GM21717 (cell line): ENCODE results near the gene EVI5.
"Not testable (repeated sequence)": the region's sequence is repeated elsewhere in the genome, so short reads cannot be mapped to it uniquely, and the experiment has no call there.

Source experiments
- ATAC-seq: cut with Tn5 transposase; IDR thresholded peaks from one replicate; pipeline ENCODE4 v1.9.1; 2021; ENCODE audit warnings: mild to moderate bottlenecking, moderate library complexity; ENCODE audit not compliant: unreplicated experiment

The EVI5 gene

GRCh38 chr1:92698932-92699331, 86.0 kb downstream of the EVI5 start:
- ATAC-seq = no peak

DNA sequence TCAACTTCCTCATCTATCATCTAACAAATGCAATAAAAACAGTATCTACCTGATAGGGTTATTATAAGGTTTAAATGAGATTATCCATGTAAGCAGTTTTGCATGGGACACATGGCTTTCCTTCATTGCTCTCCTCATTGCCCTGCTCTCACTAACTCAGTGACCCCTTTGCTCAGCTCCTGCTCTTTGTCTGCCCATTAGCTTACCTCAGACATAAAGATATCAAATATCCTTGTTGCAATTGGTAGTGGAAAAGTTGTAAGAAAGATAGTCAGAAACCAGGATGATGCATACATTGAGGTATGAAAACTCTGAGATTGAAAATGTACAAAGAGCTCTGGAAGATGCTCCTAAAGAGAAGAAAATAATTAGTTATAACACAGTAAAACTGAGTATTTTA, 89.8 kb downstream of the EVI5 start:
- no peak for ATAC-seq

DNA sequence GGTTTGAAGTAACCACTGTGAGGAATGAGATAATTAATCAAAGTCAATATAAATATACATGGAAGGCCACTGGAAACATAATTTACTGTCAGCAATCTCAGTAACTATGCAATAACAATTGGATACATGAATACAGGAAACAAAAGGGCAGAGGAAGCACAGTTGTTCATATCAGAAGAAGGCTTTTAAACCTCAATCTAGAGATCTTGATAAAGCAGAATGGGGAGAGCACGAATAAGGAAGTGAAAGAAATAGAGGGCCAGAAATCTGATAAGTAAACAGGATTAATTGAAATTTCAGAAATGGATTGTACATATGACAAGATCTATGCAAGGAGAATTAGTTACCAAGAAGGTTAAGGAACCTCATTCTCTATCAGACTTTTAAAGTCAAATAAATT, 93.0 kb downstream of the EVI5 start:
- no peak for ATAC-seq

DNA sequence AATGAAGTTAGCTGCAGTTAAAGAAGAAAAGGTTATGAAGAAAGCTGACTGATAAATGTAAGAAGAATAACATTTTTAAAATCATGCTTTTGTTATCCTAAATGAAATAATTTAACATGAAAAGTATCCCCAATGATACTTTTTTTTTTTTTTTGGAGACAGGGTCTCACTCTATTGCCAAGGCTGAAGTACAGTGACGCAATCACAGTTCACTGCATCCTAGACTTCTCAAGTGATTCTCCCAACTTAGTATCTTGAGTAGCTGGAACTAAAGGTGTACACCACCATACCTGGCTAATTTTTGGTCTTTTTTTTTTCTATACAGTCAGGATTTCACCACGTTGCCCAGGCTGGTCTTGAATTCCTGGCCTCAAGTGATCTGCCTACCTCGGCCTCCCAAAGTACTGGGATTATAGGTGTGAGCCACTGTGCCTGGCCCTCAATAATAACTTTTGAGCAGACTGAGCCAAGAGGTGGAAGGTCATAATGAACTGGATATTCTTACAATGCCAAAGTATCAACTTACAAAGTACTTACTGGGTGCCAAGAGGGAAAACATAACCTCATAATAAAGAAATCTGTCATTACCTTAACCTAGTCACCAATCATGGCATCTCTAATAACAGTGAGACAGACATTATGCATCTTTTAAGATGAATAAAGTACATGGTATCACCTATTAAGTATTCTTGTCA, 94.5 kb downstream of the EVI5 start:
- no peak for ATAC-seq

DNA sequence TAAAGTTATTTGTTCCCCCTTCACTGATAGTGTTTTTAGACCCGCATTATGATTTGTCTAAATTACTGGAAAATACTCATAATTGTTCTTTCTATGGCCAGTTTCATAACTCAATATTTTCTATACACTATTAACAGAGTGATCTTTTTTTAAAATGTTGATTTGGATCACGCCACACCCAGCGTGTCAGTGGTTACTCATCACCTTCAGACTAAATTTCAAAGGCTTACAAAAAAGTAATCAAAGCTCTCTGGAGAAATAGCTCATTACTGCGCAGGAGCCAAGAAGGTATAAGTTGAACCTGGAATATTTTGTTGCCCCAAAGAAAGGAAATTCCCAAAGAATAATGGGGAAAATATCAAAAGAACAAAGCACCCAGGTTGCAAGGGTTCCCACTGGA, 104.9 kb downstream of the EVI5 start:
- no peak for ATAC-seq

- no peak for ATAC-seq
Observed at GRCh38 chr1:92663775-92664174, 121.1 kb downstream of the EVI5 start.

GRCh38 chr1:92662048-92662447, 122.9 kb downstream of the EVI5 start:
- ATAC-seq = no peak

- no peak for ATAC-seq
Observed at GRCh38 chr1:92657701-92658100, 127.2 kb downstream of the EVI5 start.

DNA sequence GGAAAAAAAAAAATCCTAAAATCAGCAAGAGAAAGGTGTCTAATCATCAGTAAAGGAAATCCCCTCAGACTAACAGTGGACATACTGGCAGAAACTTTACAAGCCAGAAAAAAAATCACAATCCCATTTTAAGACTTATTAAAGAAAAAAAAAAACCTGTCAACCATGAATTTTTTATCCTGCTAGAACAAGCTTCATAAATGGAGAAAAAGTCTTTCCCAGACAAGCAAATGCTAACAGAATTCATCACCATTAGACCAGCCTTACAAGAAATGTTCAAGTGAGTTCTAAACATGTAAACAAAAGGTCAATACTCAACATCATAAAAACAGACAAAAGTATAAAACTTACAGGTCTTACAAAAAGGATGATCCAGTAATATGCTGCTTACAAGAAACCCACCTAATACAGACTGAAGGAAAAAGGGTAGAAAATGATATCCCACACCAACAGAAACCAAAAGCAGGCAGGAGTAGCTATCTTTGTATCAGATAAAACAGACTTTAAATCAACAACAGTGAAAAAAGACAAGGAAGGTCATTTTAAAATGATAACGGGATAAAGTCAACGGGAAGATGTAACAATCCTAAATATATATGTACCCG, 129.6 kb downstream of the EVI5 start:
- no peak for ATAC-seq

DNA sequence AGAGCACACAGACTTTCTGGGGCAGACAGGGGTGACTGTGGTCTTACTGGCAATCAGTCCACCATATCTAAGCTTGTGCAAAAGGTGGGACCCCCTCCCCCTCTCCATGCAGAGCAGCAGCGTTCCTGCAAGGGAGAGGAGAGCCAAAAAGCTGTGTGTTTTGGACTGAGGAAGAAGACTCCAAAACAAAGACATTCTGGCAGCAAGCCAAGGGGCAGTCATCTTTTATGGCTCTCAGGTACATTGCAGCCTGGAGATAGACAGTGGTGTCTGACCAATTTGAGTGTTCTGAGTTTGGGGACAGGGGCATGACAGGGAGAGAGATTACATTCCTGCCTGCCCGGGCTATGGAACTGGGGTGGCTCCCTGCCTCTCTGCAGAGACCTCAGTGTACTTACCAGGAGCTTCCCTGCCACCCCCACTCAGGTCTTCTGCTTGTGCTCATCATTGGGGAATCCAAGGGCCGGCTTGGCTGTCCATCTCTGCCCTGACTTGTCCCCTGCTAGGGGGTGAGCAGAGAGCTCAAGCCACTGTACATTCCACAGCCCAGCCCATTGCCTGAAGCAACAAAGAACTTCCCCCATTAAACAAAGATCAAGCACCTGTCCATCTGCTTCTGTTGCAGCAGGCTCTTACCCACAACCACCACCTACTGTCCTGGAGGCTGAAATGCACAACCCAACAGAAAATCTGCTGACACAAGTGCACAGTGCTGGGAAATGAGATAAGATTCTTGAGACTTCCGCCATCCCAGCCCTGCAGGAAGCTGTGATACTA, 131.1 kb downstream of the EVI5 start:
- ATAC-seq = no peak

DNA sequence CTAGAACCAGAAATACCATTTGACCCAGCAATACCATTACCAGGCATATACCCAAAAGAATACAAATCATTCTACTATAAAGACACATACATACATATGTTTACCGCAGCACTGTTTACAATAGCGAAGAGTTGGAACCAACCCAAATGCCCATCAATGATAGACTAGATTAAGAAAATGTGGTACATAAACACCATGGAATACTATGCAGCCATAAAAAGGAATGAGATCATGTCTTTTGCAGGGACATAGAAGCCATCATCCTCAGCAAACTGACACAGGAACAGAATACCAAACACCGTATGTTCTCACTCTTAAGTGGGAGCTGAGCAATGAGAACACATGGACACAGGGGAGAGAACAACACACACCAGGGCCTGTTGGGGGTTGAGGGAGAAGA, 144.2 kb downstream of the EVI5 start:
- not testable (repeated sequence) for ATAC-seq

GRCh38 chr1:92638498-92638897, 146.4 kb downstream of the EVI5 start:
- no peak for ATAC-seq

DNA sequence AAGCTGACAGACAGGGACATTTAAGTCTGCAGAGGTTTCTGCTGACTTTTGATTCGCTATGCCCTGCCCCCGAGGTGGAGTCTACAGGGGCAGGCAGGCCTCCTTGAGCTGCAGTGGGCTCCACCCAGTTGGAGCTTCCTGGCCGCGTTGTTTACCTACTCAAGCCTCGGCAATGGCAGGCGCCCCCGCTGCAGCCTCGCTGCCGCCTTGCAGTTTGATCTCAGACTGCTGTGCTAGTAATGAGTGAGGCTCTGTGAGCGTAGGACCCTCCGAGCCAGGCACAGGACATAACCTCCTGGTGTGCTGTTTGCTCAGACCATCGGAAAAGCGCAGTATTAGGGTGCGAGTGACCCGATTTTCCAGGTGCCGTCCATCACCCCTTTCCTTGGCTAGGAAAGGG, 149.7 kb downstream of the EVI5 start:
- ATAC-seq = not testable (repeated sequence)

- ATAC-seq = no peak
Observed at GRCh38 chr1:92623187-92623778, 161.6 kb downstream of the EVI5 start.

DNA sequence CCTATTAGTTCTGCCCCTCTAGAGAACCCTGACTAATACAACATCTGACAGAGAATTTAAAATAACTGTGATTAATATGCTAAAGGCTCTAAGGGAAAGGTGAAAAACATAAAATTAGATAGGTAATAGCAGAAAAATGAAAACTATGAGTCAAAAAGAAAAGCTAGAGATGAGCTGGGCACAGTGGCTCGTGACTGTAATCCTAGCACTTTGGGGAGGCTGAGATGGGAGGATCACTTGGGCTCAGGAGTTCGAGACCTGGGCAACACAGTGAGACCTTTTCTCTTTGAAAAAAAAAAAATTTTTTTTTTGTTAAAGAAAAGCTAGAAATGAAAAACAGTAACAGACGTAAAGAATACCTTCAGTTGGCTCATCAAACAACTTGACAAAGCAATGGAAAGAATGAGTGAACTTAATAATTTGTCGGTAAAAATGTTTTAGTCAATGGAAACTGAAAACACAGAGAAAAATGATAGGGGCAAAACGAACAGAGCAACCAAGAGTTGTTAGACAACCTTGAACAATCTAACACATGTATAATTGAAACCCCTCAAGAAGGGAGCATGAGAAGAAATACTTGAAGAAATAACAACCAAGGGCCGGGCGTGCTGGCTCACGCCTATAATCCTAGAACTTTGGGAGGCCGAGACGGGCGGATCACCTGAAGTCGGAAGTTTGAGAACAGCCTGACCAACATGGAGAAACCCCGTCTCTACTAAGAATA, 165.3 kb downstream of the EVI5 start:
- ATAC-seq = no peak

GRCh38 chr1:92601044-92601443, 183.9 kb downstream of the EVI5 start:
- no peak for ATAC-seq

GRCh38 chr1:92599184-92599583, 185.7 kb downstream of the EVI5 start:
- no peak for ATAC-seq

DNA sequence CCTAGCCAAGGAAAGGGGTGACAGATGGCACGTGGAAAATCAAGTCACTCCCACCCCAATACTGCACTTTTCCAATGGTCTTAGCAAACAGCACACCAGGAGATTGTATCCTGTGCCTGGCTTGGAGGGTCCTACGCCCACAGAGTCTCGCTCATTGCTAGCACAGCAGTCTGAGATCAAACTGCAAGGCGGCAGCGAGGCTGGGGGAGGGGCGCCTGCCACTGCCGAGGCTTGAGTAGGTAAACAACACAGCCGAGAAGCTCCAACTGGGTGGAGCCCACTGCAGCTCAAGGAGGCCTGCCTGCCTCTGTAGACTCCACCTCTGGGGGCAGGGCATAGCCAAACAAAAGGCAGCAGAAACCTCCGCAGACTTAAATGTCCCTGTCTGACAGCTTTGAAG, 195.5 kb downstream of the EVI5 start:
- ATAC-seq = not testable (repeated sequence)

DNA sequence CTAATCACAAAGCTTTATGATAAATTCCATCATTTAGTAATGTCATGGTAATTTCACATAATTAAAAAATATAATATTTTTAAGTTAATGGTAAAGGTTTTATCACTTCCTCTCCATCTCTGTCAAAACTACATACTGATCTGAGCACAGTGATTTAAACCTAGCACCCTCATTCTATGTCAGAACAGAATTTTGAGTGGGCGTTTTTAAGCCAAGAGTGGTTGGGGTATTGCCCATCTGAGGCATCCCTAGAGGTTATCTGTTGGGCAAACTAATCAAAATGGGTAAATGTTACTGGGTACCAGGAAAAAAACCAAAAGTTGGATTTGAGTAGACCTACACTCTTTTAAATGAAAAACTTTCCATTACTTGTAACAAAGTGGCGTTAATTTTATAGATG, 197.5 kb downstream of the EVI5 start:
- peak; percentile 38 for ATAC-seq

DNA sequence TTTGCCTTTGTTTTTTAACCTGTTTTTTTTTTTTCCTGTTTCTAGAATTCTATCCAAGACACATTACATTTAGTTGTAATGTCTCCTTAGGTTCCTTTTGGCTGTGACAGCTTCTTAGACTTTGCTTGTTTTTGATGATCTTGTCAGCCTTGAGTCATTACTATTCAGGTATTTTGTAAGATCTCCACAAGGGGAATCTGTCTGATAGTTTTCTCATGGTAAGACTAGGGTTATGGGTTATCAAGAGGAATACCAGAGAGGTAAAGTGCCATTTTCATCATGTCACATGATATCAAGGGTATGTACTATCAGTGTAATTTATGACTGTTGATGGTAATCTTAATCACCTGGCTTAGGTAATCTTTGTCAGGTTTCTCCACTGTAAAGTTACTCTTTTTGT, 199.1 kb downstream of the EVI5 start:
- ATAC-seq = no peak

DNA sequence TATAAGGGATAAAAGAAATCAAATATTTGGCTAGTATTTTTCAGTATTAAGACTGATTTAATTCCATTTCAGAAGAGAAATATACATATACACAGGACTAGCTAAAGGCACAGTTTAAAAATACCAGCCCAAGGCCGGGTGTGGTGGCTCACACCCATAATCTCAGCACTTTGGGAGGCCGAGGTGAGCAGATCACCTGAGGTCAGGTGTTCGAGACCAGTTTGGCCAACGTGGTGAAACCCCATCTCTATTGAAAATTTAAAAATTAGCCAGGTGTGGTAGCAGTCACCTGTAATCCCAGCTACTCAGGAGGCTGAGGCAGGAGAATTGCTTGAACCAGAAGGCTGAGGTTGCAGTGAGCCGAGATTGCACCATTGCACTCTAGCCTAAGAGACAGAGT, 200.1 kb downstream of the EVI5 start:
- not testable (repeated sequence) for ATAC-seq
